OCI-LY7 (cell line): ENCODE data around the gene UBE2D4. TPM values are rescaled to one million over a fixed set of nuclear protein-coding genes. Genes with fewer than 3 reads are reported as not detected.

Experiments
- Bru-seq: library from RNA; stranded (reverse); fragments of 400-500 nt; gene quantifications from one replicate; lab custom pipeline; 2021; lab: Mats Ljungman, UMichigan
- BruChase-seq, 2 experiments: library from RNA; stranded (reverse); fragments of 400-500 nt; gene quantifications; one replicate each; lab custom pipeline; 2021; lab: Mats Ljungman, UMichigan
- BruUV-seq: library from RNA; stranded (reverse); fragments of 400-500 nt; replicated peaks from 2 replicates; lab custom pipeline; 2021; lab: Mats Ljungman, UMichigan
- CTCF ChIA-PET: fragments of 300-600 bp; sonication (Branson Sonifier 250); formaldehyde crosslinking; loops from one replicate; lab custom pipeline; 2022; ENCODE audit warnings: antibody characterized with exemption; ENCODE audit not compliant: unreplicated experiment; lab: Charles Lee
- POLR2A ChIA-PET: fragments of 300-600 bp; sonication (Branson Sonifier 250); formaldehyde crosslinking; loops from one replicate; lab custom pipeline; 2022; ENCODE audit warnings: antibody characterized with exemption; lab: Charles Lee
- DNase-seq: peaks from one replicate; pipeline ENCODE4 v3.0.0-alpha.2; 2015; ENCODE audit warnings: low spot score
- H2AFZ ChIP-seq: fragments of 200-600 bp; sonication (generic), shearing (Covaris generic); 2 replicates; pipeline ENCODE4 v1.6.1; 2014; ENCODE audit warnings: mild to moderate bottlenecking, antibody characterized with exemption, low read length, moderate library complexity
- H3K27ac ChIP-seq: fragments of 200-600 bp; sonication (generic); 2 replicates; pipeline ENCODE4 v1.5.1; 2014; ENCODE audit warnings: mixed run types, low read depth, mild to moderate bottlenecking, moderate library complexity, low read length, inconsistent platforms; ENCODE audit not compliant: poor library complexity, severe bottlenecking
- H3K36me3 ChIP-seq: fragments of 200-600 bp; sonication (generic); 2 replicates; pipeline ENCODE4 v1.6.1; 2014; ENCODE audit warnings: mild to moderate bottlenecking, antibody characterized with exemption, low read length, moderate library complexity, mixed read lengths; ENCODE audit not compliant: insufficient read depth
- H3K4me1 ChIP-seq: fragments of 200-600 bp; sonication (generic); 2 replicates; pipeline ENCODE4 v1.5.1; 2014; ENCODE audit warnings: mild to moderate bottlenecking, low read length; ENCODE audit not compliant: insufficient read depth, poor library complexity, severe bottlenecking
- H3K4me2 ChIP-seq: fragments of 200-600 bp; sonication (generic); 2 replicates; pipeline ENCODE4 v1.6.1; 2014; ENCODE audit warnings: mild to moderate bottlenecking, low read length
- H3K4me3 ChIP-seq: fragments of 200-600 bp; sonication (generic); 2 replicates; pipeline ENCODE4 v1.5.1; 2014; ENCODE audit warnings: mild to moderate bottlenecking, low read depth, low read length; ENCODE audit not compliant: poor library complexity, severe bottlenecking
- H3K79me2 ChIP-seq: fragments of 200-600 bp; sonication (generic); 2 replicates; pipeline ENCODE4 v1.6.1; 2016; ENCODE audit warnings: low read depth, mild to moderate bottlenecking, low read length, moderate library complexity, mixed read lengths; ENCODE audit not compliant: insufficient read depth
- H3K9me2 ChIP-seq: fragments of 200-600 bp; sonication (generic); 2 replicates; pipeline ENCODE4 v1.6.1; 2016; ENCODE audit warnings: mild to moderate bottlenecking, low read length, mixed read lengths; ENCODE audit not compliant: insufficient read depth
- H3K9me3 ChIP-seq: fragments of 200-600 bp; sonication (generic); 2 replicates; pipeline ENCODE4 v1.6.1; 2014; ENCODE audit warnings: mild to moderate bottlenecking, mixed run types, low read length, mixed read lengths
- H4K20me1 ChIP-seq: fragments of 200-600 bp; sonication (generic); 2 replicates; pipeline ENCODE4 v1.6.1; 2014; ENCODE audit warnings: mild to moderate bottlenecking, antibody characterized with exemption, low read length, moderate library complexity, mixed read lengths; ENCODE audit not compliant: insufficient read depth
- CTCF ChIP-seq: fragments of 200-600 bp; sonication (generic); conservative IDR thresholded peaks from 2 replicates; pipeline ENCODE4 v1.5.1; 2014; ENCODE audit warnings: mild to moderate bottlenecking, antibody characterized with exemption, low read length, moderate library complexity, mixed read lengths
- EZH2phosphoT487 ChIP-seq: fragments of 200-600 bp; sonication (generic); IDR thresholded peaks from 2 replicates; pipeline ENCODE4 v1.6.1; 2018; ENCODE audit warnings: low read depth, borderline replicate concordance, mild to moderate bottlenecking, mixed run types, antibody characterized with exemption, low read length, moderate library complexity, mixed read lengths
- intact Hi-C: fragments of 100-400 bp; cut with micrococcal nuclease; formaldehyde crosslinking; loops from one replicate; pipeline ENCODE4 v1.10.0; 2022; ENCODE audit not compliant: unreplicated experiment
- long read RNA-seq: library from polyadenylated mRNA; stranded (forward); transcript quantifications from one replicate; pipeline ENCODE4 v2.0.0, GENCODE V29; 2022
- total RNA-seq, 2 experiments: library from RNA; depleted of rRNA in 1 of 2; stranded (reverse); fragments of >200 nt in 1 of 2; shearing (Covaris generic) in 1 of 2; gene quantifications; 2 replicates each; pipeline ENCODE4 v1.2.3, GENCODE V29; 2014 to 2022

The UBE2D4 gene
- 2.8 and 13.9 TPM in 2 replicates for total RNA-seq (2014; rRNA removed; shearing (Covaris generic))
- total RNA-seq (2022): 3.8 and 5.5 TPM in 2 replicates
- Bru-seq, nascent RNA: percentile 35 among the genes with signal in this experiment
- percentile 42 among the genes with signal in this experiment for BruChase-seq, experiment 1, labeled RNA remaining after a 6-hour chase
- percentile 43 among the genes with signal in this experiment for BruChase-seq, experiment 2, labeled RNA remaining after a 2-hour chase
- long read RNA-seq, partial matches to known transcripts: 0 of 3 reads
- long read RNA-seq, other reads (novel, unspliced or antisense): 1 of 3 reads

GRCh38 chr7:43925984-43926797 lies at the start of gene UBE2D4:
UBE2D4 (plus strand) TSS chr7:43926436; CDS start chr7:43926533, 97 bp downstream.
- POLR2A ChIA-PET: interaction anchor here (1.1 kb wide), 1 partner anchor 21 kb away, joined by 3 read pairs; no protein-coding TSS in a partner anchor
- BruUV-seq: no TSS peak
- Histone ChIP-seq H3K4me3 (peak within 1 kb of the TSS; percentile 68), H3K36me3 (no peaks in the 10 kb centered on the region), H3K27ac (peak within 1 kb of the TSS; percentile 35), H3K79me2 (no peaks in the 10 kb centered on the region), H3K4me1 (no peaks in the 10 kb centered on the region), H3K4me2 (peak within 1 kb of the TSS; percentile 91), H3K9me3 (no peaks in the 10 kb centered on the region), H4K20me1 (no peaks in the 10 kb centered on the region), H3K9me2 (no peaks in the 10 kb centered on the region), H2AFZ (peak within 1 kb of the TSS; percentile 53)
- intact Hi-C loops: no loop called here
- peak; percentile 72 for DNase-seq
- CTCF ChIA-PET: no interaction called here
- no peak for TF ChIP-seq CTCF
- no peak for TF ChIP-seq EZH2phosphoT487

- Histone ChIP-seq H3K4me2 (no peak overlapping the region), H3K9me2 (no peaks in the 10 kb centered on the region), H3K9me3 (no peaks in the 10 kb centered on the region), H3K27ac (no peak overlapping the region), H3K4me3 (no peak overlapping the region), H2AFZ (peak overlapping the region; percentile 64; the same call in 1 of the 2 replicates), H3K36me3 (no peaks in the 10 kb centered on the region), H3K79me2 (no peaks in the 10 kb centered on the region), H3K4me1 (peaks cover 15% of the 10 kb centered on the region), H4K20me1 (no peaks in the 10 kb centered on the region)
- CTCF ChIA-PET: interaction anchor here (0.6 kb wide), 1 partner anchor 627 kb away, joined by 3 read pairs; no protein-coding TSS in a partner anchor
- POLR2A ChIA-PET: no interaction called here
- intact Hi-C loops: no loop called here
- TF ChIP-seq EZH2phosphoT487 (no peak), CTCF (no peak)
- no peak for DNase-seq
- BruUV-seq: no TSS peak
These were observed 49.1 kb upstream of the UBE2D4 start for GRCh38 chr7:43876976-43877745.
